SW 1271 (cell line): ENCODE results near the gene PCYT2.

Source experiments
- DNase-seq, 2 experiments: peaks; one replicate each; lab custom pipeline; 2025; lab: John Stamatoyannopoulos, UW

Gene PCYT2

DNA sequence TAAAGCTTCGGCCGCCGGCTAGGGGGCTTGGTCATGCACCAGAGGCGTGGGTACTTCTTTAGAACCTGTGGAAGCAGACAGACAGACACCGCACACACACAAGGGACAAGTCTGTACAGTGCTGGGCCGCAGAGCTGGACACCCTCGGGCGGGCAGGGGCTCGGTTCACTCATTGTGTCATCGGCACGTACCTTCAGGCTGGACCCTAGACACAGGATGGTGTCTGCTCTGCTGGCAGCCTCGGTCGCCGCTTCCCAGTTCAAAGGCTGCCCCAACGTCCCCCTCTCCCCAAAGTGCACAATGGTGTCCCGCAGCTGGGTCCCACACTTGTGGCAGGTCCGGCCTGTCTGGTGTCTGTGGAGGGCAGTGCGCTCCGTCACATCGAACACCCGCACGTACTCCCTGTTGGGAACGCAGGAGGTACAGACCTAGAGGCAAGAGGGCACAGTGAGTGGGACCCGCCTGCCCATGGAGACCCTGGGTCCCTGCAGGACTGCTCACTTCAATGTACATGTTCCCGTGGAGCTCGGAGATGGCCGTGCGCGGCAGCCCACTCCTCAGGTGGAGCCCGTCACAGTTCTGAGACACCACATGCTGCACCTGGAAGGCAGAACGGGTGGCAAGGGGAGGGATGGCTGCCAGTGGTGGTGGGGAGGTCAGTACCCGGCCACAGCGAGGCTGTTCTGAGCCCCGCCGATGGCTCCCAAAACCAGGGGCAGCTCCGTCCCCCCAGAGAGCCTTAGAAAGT lies 3.1 kb upstream of the PCYT2 start:
- no peak for DNase-seq

DNA sequence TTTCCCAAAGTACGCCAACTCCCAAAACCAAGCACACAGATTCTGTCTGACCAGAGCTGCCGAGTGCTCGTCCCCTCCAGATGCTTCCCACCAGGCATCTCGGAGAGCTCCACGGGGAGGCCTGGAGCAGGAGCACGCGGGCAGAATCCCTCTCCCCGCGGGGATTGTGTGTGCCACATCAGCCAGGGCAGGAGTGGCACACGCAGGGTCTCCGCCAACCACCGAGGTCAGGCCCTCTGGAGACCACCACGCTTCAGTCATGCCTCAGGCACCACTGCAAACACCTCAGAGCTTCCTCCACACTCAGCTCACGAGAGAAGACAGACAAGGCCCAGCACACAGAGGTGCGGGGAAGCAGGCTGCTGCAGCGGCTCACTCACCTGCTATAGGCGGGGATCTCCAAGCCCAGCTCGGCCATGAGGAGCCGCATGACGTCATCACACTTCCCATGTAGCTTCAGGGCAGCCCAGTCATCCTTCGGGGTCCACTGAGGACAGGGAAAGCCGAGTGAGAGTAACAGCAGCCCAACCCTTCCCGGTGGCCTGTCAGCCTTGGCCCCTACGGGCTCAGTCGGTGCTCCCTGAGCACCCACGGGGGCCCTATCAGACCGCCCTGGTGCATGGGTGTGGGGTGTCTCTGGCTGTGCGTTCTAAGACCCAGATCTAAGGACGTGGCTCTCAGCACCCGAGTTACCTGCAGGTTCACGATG lies 2.3 kb upstream of the PCYT2 start:
- DNase-seq, result no peak

DNA sequence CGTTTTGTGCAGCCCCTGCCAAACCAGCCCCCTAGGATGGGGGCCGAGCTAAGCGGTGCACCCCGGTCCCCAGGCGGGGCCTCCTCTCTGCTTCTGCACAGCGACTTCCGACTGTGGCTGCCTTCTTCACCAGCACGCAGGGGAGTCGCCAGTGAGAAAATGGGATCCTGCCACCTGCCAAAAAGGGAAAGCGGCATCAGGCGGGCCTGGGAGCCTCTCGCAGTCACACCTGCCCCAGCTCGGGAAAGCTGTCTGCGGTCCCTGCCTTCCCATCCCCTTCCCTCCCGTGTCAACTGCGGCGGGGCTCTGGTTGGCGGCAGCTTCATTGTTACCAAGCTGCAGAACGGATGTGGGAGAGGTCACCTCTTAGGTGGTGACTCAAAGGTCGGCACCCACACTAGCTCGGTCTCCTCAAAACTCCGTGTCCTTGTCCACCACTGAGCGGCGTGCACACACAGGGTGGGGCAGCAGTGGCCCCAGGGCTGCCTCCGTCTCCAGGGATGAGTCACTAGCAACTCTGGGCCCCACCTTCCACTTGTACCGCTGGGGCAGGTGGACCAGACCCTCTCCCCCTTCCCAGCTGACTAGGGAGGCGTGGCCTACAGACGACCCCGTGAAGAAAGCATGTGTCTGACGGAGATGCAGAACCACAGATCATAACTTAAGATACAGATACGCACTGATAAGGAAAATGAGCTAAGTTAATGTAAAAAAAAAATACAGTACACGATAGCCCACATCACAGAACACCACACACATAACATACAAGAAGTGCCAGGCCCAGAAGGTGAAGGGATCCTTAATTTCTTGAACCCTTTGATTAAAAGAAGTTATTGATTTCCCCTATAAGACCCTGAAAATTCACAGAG lies 1.5 kb upstream of the PCYT2 start:
- no peak for DNase-seq

DNA sequence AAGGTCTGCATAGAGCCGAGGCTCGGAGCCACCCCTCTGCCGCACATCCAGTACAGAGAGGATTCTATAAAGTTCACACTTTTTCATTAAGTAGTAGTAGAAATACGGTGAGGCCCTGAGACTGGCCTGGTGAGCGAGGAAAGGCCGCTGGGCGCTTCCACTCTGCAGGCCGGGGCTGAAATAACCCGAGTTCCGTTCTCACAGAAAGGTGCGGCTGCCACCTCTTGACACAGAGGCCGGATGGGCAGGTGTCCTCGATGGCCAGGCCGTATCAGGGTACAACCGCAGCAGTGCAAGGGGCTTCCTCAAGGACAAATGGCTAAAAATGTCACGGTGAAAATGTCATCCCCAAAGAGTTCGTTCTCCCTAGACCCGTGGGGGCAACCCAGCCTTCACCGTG lies 770 bp upstream of the PCYT2 start:
- no peak for DNase-seq

DNA sequence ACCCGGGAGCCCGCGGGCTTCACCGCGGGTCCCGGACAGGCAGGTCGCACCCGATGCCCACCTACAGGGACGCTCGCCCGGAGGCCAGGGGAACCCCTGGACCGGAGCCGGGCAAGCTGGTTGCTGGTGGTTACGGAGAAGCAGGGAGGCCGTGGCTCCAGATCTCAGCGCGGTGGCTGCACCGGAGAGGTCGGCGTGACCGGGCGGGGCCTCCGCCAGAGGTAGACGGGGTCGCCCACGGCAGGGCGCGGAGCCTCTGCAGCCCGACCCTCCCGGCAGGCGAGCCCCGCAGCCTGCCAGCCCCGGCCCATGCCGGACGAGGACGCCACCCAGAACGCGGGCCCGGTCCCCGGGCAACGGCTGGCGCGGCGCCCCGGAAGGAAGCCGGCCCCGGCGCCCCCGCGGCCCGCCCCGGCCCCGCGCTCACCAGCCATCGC lies 341 bp downstream of the PCYT2 start:
- DNase-seq, result no peak

DNA sequence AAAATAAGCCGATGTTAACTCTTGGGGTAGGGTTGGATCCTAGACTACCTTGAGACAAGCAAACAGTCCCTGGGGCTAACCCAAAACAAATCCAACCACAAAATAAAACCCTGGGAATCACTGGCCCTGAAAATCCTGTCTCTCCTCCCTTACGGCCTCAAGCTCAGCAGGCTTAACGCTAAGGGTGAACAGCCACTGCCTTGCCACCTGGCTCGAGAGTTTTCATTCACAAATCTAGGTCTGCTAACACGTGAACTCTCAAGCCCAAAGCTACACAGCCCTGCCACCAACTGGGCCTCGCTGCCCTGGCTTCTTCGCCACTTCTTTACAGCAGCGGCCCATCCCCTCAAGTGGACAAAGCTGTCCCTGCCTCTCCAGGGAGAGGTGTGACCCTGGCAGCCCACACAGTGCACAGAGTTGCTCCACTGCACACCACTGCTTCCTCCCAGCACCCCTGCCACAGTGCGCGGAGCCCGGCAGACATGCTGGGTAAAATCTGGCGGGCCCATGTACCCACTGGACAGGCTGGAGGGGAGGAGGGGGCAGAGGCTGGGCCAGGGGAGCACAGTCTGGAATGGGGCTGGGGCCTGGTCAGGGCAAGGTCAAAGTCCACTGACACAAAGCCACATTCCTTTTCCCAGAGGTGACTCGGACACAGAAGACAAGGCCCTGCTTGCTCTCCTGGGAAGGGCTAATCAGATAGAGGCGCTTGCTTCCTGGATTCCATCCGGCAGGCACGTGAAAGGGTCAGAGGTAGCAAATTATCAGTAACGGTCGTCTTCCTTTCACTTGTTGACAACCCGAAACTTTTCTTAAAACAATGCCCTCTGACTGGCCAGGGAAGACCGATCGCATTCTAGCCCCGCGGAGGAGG lies 996 bp downstream of the PCYT2 start:
- DNase-seq, result peak in 1 of 2 experiments; percentile 9

DNA sequence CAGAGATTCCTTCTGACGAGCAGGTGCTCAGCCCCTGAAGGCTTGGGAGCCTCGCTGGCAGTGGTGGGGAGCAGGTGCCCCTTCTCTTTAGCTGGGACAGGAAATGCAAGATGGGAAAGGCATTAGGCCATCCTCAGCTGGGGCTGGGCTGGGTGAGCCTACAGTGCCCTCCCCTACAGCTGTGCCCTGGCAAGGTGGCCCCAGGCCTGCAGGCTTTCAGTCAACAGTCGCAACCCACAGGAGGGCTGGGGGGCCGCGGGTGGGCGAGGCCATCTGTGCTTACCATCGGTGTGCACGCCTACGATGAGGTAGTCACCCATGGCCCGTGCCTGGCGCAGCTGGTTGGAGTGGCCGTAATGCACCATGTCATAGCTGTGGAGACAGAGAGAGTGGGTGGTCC lies 2.0 kb downstream of the PCYT2 start:
- no peak for DNase-seq

DNA sequence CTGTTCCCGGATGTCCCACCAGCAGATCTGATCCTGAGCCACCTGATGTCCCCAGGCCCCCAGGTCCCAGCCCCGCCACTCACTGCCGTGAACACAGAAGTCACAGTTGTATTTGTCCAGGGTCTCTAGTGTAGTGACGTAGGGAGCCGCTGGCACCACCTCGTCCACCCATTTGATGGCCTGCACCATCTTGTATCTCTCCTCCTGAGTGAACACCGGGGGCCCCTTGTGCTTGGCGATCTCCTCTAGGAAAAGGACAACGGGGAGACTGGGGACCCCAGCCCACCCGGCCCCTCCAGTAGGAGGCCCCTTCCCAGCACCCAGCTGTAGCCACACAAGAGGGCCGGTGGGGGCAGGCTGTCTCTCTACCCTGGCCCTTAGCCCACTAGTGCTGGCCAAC lies 2.4 kb downstream of the PCYT2 start:
- DNase-seq, result no peak

DNA sequence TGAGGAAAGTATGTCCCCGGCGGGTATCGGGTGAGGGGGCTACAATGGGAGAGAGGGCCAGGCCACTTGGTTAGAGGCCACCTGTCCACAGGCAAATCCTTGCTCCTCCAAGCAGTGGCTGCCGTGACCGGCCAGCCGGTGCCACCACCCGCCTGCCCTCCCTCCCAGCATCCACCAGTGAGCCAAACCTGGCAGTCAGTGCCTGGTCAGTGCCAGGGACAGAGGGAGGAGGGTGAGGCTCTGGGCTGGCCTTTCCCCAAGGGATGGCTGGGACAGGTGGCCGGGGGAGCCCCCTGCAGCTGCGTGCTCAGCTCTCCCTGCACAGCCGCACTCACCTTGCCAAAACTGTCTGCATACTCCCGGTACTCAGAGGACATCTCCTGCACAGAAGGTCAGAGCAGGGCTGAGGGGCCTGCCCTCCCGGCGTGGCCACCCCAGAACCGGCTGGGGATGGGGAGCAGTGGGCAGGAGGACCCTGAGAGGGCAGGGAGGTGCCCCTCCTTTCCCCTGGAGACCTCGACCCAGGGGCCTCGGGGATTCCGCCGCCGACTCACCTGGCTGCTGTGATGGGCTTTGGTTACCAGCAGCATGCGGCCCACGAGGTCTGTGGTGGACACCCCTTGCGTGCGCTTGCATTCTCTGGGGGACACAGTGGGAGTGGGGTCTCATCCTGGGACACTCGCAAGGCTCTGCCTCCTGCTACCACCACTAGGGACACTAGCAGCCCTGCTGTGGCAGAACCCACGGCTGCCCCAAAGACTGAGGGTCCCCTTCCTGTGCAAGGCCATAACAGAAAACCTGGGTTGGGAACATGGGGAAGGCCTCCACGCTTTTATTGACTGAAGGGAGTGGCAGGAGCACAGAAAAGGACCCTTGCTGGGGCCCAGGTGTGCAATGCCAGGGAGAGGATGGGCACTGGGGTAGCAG lies 3.7 kb downstream of the PCYT2 start:
- DNase-seq, result no peak

DNA sequence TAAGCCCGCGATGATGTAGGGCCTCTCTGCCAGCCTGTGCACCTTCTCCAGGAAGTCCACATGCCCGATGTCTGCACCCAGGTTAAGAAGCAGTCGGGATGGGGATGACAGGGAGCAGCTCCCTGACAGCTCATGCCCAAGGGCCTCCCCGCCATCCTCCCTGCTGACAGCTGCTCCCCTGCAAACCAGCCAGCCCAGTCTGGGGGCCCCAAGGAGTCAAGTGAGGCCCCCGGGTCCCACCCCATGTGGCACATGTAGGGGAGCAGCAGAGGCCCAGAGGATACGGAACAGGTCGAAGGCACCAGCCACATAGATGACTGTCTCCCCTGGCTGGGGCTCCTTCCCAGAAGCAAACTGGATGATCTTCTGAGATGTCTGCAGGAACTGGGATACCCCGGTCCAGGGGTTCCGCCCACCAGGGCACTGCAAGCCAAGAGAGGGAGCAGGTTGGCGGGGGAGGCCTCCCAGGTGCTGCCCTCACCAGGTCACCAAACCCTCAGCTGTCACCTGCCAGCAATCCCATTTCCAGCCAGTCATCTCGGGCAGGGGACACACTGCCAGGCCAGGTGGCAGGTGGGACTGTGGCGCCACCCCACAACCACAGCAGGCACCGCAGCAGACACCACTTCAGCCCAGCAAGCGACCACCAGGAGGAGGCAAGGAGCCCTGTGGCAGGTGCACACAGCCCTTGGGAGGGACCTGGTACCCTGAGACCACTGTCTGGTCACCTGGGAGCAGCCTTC lies 4.6 kb downstream of the PCYT2 start:
- DNase-seq, result no peak

DNA sequence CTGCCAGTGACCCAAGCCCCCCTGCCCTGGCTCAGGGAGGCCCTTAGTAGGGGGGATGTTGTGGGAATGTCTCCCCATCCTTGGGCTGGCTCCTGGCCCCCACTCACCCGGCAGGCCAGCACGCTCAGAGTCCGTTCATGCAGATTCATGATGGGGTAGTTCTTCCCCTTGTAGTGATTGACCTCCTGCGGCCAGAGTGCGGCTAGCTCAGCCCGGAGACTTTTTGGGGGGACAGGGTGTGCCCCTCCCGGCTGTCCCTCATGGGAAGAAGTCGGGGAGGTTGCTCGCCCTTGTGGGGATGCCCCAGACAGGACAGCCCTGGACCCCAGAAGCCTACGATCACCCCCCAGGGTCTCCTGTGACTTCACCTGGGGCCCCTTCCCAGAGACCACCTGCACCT lies 5.2 kb downstream of the PCYT2 start:
- DNase-seq, result no peak

DNA sequence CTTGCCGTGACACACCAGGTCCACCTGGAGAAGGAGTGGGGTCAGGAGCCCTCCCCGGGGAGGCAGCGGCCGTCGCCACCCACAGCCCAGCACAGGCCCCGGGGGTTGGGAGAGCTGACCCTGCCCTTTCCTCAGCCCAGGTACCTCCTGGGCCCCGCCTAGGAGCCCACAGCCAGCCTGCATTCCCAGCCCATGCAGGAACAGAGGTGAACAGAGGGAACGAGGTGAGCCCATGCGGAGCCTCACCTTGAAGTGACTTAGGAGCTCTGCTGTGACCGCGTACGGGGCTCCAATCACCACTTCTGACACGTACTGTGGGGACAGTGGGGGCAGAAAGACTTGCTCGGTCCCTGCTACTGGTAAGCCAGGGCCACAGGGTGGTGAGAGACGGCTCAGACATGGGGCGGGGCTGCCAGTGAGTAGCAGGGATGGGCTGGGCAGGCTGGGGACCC lies 5.7 kb downstream of the PCYT2 start:
- no peak for DNase-seq

DNA sequence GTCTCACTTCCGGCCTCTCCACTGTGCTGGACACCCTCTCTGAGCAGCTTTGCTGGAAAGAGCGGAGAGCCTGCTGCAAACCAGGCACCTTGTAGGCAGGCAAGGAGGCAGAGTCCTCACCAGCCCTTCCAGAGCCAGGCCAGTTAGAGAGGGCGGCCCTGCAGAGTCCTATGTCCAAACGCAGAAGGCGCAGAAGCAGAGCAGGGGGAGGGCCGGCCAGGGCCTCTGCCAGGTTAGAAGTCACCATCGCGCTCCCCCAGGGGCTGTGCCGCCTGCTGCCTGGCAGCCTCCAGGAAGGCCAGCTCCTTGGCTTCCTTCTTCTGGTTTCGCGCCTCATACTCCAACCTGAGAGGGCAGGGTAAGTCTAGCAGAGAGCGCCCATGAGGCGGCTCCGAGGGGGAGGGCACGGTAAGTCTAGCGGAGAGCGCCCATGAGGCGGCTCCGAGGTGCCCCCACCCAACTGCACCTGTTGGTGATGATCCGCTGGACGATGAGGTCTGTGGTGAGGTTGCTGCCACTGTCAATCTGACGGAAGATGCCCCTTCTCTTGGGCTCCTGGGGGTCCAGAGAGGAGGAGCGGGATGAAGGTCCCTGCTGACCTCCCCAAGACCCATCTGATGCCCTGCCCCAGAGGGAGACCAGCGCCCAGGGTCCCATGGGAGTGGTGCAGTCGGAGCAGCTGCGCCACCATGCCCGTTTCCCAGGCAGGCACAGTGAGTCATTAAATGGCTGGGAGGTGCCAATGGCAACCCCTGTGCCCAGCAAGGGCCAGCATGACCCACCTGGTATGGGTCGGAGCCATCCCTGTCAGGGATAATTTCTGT lies 6.4 kb downstream of the PCYT2 start:
- no peak for DNase-seq

DNA sequence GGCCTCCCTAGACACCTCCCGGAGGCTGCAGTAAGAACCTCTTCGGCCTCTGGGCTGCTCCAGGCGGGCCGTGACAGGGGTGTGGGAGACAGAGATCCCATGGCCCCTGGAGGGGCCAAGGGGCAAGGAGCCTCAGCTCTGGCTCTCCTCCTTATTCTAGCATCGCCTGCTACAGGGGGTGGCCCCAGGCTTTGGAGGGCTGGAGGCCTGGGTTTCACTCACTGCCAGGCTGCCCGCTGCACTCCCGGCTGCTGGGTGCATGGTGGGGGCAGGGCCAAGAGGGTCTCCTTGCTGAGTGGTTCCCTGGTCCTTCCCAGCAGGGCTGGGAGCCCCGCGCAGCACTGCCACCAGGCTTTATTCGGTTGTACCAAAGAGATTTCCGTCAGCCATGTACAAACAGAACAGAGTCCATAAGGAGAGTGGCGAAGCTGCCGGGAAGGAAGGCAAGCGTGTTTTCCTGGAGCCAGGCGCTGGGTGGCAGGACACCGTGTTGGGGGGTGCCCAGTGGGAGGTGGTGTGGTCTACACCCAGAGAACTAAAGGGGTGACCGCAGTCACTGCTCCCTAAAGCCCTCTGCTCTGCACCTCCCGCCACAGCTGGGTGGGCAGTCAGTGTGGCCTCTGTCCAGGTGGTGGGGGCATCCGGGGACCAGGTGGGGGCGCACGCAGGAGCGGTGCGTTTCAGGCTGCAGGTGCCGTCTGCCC lies 7.2 kb downstream of the PCYT2 start:
- DNase-seq, result no peak

DNA sequence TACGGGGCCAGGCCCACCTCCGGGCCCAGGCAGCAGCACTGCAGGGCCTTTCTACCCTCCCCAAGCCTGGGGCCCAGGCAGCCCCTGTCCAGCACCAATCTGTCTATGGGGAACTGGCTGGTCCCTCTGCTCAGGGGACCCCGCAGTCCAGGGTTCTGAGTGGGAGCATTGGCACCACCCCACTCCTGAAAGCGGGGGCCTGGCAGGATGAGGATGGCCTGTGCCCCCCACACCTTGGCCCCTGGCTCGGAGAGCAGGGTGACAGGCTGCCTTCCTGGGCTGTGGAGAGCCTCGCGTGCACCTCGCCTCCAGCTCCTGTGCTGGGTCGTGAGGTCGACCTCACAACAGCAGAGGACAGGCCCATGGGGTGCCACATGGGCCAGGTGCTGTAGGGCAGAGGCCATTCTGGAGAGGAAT lies 7.8 kb downstream of the PCYT2 start:
- DNase-seq, result no peak

DNA sequence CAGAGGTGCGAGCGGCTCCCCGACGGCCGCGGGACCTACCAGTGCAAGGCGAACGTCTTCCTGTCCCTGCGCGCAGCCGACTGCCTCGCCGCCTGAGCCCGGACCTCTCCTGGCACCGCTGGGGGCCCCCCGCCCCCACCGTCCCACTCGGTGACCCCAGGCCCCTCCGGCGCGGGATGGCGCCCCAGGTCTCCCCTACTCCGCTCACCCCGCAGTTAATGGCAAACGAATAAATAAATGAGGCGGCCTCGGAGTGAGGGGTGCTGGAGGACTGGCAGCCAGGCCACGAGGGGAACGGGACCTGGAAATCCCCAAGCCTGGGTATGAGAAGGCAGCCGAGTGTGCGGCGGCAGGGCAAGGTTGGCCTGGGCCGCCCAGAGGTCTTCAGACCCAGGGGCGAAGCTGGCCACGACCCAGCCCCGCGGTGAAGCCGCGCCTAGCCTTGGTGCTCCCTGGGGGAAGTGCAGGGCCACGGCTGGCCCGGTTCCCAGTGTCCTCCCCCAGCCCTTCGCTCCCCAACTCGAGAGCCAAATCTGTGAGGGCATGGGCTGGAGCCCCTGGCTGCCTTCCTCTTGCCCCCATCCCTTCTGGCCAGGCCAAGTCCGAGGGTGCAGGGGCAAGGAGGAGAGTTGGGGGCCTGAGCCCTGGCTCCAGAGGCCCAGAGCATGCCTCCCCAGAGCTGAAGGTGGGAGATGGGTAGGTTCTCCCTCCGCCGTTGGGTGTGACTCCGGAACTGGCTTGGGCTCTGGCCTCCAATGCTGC lies 8.4 kb downstream of the PCYT2 start:
- no peak for DNase-seq

DNA sequence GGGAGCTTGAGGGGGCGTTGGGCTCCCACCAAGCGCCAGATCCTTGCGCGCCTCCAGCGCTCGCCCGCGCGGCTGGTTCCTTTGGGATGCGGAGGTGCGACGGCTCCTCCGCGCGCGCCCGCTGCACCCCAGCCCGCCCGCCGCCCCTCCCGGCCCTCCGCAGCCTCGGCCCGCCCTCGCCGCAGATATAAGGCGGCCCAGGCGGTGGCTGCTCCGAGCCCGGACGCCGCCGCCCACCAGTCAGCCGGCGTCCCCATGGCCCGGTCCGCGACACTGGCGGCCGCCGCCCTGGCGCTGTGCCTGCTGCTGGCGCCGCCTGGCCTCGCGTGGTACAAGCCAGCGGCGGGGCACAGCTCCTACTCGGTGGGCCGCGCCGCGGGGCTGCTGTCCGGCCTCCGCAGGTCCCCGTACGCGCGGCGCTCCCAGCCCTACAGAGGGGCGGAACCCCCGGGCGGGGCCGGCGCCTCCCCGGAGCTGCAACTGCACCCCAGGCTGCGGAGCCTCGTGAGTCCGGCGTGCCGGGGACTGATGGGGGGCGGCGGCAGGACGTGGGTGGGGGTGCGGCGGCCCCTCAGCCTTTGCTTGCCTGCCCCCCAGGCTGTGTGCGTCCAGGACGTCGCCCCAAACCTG lies 9.1 kb downstream of the PCYT2 start, which contains the start of gene NPB:
NPB (plus strand) TSS at position 216 of the 630 bp plus-strand sequence; CDS start at position 256, 40 bp downstream.
- DNase-seq, result no peak
